Uterus (tissue), 2 donors: Measurements from ENCODE around the gene IL4R.

ENCODE experiments used
- POLR2A ChIP-seq, 2 donors: fragments of 450-650 bp; IDR thresholded peaks; one replicate each; pipeline ENCODE4 v1.6.1; 2016; ENCODE audit warnings: antibody characterized with exemption in 2 of 2, mild to moderate bottlenecking in 1 of 2, moderate library complexity in 1 of 2
- TF ChIP-seq, protein P1 (sequence below), 4 experiments: fragments of 200-600 bp in 2 of 4; fragments of 450-650 bp in 2 of 4; sonication (generic) in 2 of 4; IDR thresholded peaks; one replicate each; pipeline ENCODE4 v1.5.1; 2016 to 2019; ENCODE audit warnings: antibody characterized with exemption in 4 of 4, mild to moderate bottlenecking in 2 of 4, moderate library complexity in 1 of 4

DNA sequence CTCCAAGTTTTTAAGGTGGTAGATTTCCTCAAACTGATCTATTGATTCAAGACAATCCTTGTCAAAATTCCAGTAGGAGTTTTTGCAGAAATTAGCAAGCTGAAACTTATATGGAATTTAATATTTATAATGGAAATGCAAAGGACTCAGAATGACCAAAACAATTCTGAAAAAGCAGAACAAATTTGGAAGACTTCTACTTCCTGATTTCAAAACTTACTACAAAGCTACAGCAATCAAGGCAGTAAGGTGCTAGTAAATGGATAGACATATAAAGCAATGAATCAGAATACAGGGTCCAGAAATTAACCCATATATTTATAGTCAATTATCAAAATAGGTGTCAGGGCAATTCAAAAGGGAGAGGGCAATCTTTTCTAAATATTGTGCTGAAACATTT lies 76.4 kb downstream of the IL4R start:
- TF ChIP-seq, protein P1, sequence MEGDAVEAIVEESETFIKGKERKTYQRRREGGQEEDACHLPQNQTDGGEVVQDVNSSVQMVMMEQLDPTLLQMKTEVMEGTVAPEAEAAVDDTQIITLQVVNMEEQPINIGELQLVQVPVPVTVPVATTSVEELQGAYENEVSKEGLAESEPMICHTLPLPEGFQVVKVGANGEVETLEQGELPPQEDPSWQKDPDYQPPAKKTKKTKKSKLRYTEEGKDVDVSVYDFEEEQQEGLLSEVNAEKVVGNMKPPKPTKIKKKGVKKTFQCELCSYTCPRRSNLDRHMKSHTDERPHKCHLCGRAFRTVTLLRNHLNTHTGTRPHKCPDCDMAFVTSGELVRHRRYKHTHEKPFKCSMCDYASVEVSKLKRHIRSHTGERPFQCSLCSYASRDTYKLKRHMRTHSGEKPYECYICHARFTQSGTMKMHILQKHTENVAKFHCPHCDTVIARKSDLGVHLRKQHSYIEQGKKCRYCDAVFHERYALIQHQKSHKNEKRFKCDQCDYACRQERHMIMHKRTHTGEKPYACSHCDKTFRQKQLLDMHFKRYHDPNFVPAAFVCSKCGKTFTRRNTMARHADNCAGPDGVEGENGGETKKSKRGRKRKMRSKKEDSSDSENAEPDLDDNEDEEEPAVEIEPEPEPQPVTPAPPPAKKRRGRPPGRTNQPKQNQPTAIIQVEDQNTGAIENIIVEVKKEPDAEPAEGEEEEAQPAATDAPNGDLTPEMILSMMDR (IDR thresholded peaks at IDR 0.05) = no peak
- TF ChIP-seq POLR2A (IDR thresholded peaks at IDR 0.05) = no peak
